HFFc6 (cell line): Measurements from ENCODE around the gene RAPGEF1. TPM values are rescaled to one million over a fixed set of nuclear protein-coding genes. Genes with fewer than 3 reads are reported as not detected.
"Not testable (repeated sequence)": the region's sequence is repeated elsewhere in the genome, so short reads cannot be mapped to it uniquely, and the experiment has no call there.

Source experiments
- DNase-seq: peaks from one replicate; pipeline ENCODE4 v3.0.0-alpha.2; 2018
- H3K27ac Mint-ChIP-seq: 2 replicates; pipeline ENCODE4 v1.8.0; 2020; ENCODE audit warnings: mild to moderate bottlenecking, mixed read lengths
- H3K27me3 Mint-ChIP-seq: 2 replicates; pipeline ENCODE4 v1.8.0; 2021; ENCODE audit warnings: mild to moderate bottlenecking, moderate library complexity, mixed read lengths; ENCODE audit not compliant: insufficient read depth
- H3K36me3 Mint-ChIP-seq: 2 replicates; pipeline ENCODE4 v1.8.0; 2021; ENCODE audit warnings: low read depth, mixed read lengths
- H3K4me1 Mint-ChIP-seq: 2 replicates; pipeline ENCODE4 v1.8.0; 2020; ENCODE audit warnings: low read depth, mixed read lengths
- H3K4me3 Mint-ChIP-seq: 2 replicates; pipeline ENCODE4 v1.8.0; 2020; ENCODE audit warnings: mild to moderate bottlenecking, moderate library complexity, mixed read lengths
- H3K9me3 Mint-ChIP-seq: 2 replicates; pipeline ENCODE4 v1.8.0; 2020; ENCODE audit warnings: mild to moderate bottlenecking, mixed read lengths
- total RNA-seq, 6 experiments: library from RNA; stranded (reverse); fragmentation: NEBNext Ultra II Directional; extraction: Animal tissue kit (Norgen Biotek cat#: 25700); gene quantifications; 2 replicates in 1 of 6; 3 replicates in 5 of 6; pipeline ENCODE4 v1.2.3, GENCODE V29; 2021
- TF ChIP-seq, protein P1 (sequence below): fragments of 200-600 bp; sonication (generic); IDR thresholded peaks from 2 replicates; pipeline ENCODE4 v1.5.0; 2021; ENCODE audit warnings: antibody characterized with exemption, mild to moderate bottlenecking

The RAPGEF1 gene
- total RNA-seq, 6 experiments from 2014 or later = 38.6 to 46.6 (median 42.3) TPM

DNA sequence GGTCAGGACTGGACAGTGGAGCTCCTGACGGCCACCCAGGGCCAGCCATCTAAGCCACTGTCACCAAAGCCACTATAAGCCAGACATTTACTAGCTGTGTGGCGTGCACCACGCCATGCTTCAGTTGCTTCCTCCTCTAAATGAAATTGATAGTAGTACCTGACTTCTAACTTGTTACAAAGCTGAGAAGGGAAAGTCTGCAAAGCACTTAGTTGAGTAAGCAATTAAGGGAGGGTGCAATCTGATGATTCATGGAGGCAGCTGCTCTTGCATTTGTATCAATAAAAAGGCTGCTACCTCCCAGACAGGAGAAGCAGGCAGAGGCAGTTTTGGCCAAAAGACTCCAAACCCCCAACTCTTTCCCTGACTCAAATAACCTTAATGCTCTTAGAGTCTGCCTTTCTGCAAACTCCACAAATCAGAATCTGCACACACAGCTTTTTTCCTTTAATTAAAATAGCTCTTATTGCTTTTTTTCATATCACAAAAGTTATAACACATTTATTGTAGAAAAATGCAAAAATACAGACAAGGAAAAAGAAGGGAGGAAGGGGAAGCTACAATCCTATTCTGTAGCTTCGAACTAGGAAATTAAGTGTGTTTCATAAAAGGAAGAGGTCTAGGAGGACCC, 19.3 kb upstream of the RAPGEF1 start:
- H3K4me1 Mint-ChIP-seq = peaks cover 12% of the 10 kb centered on the region; the same call in 1 of the 2 replicates
- H3K27me3 Mint-ChIP-seq = peaks cover 17% of the 10 kb centered on the region
- no peak overlapping the region for H3K4me3 Mint-ChIP-seq
- DNase-seq = peak; percentile 22
- TF ChIP-seq, protein P1, sequence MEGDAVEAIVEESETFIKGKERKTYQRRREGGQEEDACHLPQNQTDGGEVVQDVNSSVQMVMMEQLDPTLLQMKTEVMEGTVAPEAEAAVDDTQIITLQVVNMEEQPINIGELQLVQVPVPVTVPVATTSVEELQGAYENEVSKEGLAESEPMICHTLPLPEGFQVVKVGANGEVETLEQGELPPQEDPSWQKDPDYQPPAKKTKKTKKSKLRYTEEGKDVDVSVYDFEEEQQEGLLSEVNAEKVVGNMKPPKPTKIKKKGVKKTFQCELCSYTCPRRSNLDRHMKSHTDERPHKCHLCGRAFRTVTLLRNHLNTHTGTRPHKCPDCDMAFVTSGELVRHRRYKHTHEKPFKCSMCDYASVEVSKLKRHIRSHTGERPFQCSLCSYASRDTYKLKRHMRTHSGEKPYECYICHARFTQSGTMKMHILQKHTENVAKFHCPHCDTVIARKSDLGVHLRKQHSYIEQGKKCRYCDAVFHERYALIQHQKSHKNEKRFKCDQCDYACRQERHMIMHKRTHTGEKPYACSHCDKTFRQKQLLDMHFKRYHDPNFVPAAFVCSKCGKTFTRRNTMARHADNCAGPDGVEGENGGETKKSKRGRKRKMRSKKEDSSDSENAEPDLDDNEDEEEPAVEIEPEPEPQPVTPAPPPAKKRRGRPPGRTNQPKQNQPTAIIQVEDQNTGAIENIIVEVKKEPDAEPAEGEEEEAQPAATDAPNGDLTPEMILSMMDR = no peak
- H3K9me3 Mint-ChIP-seq = no peaks in the 10 kb centered on the region
- H3K36me3 Mint-ChIP-seq = no peaks in the 10 kb centered on the region
- no peak overlapping the region for H3K27ac Mint-ChIP-seq

DNA sequence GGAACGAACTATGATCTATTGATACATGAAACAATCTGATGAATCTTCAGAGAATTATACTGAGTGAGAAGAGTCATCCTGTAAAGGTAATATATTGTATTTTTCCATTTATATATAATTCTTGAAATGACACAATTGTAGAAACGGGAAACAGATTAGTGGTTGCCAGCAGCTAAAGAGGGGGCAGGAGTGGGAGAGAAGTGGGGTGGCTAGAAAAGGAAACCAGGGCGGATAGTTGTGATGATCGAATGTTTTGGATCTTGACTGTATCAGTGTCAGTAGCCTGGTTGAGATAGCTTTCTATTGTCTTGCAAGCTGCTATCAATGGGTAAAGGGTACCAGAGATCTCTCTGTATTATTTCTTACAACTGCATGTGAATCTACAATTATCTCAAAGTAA, 17.7 kb upstream of the RAPGEF1 start:
- no peak overlapping the region for H3K4me3 Mint-ChIP-seq
- no peak for DNase-seq
- H3K36me3 Mint-ChIP-seq = no peaks in the 10 kb centered on the region
- peaks cover 17% of the 10 kb centered on the region for H3K27me3 Mint-ChIP-seq
- H3K4me1 Mint-ChIP-seq = peaks cover 12% of the 10 kb centered on the region; the same call in 1 of the 2 replicates
- no peak overlapping the region for H3K27ac Mint-ChIP-seq
- TF ChIP-seq, protein P1 = no peak
- no peaks in the 10 kb centered on the region for H3K9me3 Mint-ChIP-seq

DNA sequence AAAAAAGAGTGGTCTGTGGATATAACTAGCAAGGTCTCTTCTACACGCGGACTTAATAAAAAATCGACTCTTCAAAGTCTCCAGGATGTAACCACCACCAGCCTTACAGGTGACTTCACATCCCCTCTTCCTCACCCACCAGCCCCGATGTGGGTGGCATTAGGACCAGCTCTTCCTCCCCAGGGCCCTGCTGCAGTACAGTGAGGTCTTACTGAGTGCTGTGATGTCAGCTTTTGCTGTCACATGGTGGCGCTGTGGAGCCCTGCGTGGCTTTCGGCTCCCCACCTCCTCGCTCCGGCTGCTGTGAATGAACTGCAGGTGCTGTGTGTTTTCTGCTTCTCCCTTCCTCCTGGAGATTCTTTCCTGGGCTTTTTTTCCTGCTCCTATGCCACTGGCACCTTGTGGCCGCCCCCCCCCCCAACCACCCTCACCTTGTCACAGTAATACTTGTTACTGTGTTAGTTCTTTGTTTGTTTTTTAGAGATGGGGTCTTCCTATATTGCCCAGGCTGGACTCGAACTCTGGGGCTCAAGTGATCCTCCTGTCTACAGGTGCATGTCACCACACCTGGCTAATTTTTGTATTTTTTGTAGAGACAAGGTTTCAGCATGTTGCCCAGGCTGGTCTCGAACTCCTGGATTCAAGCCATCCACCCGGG, 15.8 kb upstream of the RAPGEF1 start:
- H3K4me3 Mint-ChIP-seq = no peak overlapping the region

DNA sequence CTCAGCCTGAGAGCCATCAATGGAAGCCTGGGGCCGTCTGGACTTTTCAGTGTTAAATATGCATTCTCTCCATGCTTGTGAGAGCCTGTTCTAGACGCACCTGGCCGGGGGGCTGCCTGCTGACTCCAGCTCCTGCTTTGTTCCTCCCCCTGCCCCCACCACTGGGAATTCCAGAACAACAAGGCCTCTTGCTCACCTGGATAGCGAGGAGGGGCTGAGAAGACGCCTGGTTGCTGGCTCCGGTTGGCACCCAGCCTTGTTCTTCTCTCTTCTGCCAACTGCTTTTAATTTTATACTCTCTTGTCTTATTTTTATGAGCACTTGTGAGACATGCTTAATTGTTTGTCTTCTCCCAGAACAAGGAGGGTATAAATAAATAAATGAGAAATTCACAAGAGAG, 15.0 kb upstream of the RAPGEF1 start:
- Mint-ChIP-seq H3K9me3 (no peaks in the 10 kb centered on the region), H3K27ac (no peak overlapping the region), H3K36me3 (no peaks in the 10 kb centered on the region), H3K4me1 (peaks cover 12% of the 10 kb centered on the region; the same call in 1 of the 2 replicates), H3K4me3 (no peak overlapping the region), H3K27me3 (peaks cover 21% of the 10 kb centered on the region)
- TF ChIP-seq, protein P1 = no peak
- no peak for DNase-seq

More for the DNA sequence above, 15.8 kb upstream of the RAPGEF1 start:
- H3K27ac Mint-ChIP-seq = no peak overlapping the region
- no peaks in the 10 kb centered on the region for H3K9me3 Mint-ChIP-seq
- H3K4me1 Mint-ChIP-seq = peaks cover 12% of the 10 kb centered on the region; the same call in 1 of the 2 replicates
- H3K36me3 Mint-ChIP-seq = no peaks in the 10 kb centered on the region
- H3K27me3 Mint-ChIP-seq = peaks cover 17% of the 10 kb centered on the region
- TF ChIP-seq, protein P1 = peak; percentile 86
- DNase-seq = peak; percentile 68

DNA sequence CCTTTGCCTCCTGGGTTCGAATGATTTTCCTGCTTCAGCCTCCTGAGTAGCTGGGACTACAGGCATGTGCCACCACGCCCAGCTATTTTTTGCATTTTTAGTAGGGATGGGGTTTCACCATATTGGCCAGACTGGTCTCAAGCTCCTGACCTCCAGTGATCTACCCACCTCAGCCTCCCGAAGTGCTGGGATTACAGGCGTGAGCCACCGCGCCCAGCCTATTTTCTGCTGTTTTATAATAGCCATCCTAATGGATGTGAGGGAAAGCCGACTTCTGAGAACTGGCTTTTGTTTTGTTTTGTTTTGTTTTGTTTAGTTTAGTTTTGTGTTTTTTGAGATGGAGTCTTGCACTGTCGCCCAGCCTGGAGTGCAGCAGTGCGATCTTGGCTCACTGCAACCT, 13.9 kb upstream of the RAPGEF1 start:
- not testable (repeated sequence) for DNase-seq, H3K4me3 Mint-ChIP-seq, H3K4me1 Mint-ChIP-seq, H3K36me3 Mint-ChIP-seq, H3K27ac Mint-ChIP-seq, H3K9me3 Mint-ChIP-seq
- peaks cover 21% of the 10 kb centered on the region for H3K27me3 Mint-ChIP-seq

DNA sequence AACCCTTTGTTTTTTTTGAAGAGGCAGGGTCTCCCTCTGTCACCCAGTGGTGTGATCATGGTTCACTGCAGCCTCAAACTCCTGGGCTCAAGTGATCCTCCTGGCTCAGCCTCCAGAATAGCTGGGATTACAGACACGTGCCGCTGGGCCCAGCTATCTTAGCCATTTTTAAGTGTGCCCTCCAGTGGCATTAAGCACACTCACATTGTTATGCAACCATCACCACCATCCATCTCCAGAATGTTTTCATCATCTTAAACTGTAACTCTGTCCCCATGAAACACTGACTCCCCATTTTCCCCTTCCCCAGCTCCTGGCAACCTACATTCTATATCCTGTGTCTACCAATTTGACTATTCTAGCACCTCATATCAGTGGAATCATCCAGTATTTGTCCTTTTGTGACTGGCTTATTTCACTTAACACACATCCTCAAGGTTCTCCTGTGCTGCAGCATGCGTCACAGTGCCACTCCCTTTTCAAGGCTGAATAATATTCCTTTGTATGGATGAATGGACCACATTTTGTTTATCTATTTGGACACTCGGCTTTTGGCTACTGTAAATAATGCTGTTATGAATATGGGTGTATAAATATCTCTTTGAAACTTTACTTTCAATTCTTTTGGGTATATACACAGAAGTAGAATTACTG, 12.5 kb upstream of the RAPGEF1 start:
- DNase-seq = no peak
- Mint-ChIP-seq H3K4me3 (no peak overlapping the region), H3K36me3 (no peaks in the 10 kb centered on the region), H3K27me3 (peaks cover 20% of the 10 kb centered on the region), H3K27ac (no peak overlapping the region), H3K4me1 (0 out of 2 replicates have a peak, but pooled peaks cover 4% of the 10 kb centered on the region), H3K9me3 (no peaks in the 10 kb centered on the region)
- TF ChIP-seq, protein P1 = no peak
